Neural cell (in vitro differentiated cells): Measurements from ENCODE around the gene IMMP2L. TPM values are rescaled to one million over a fixed set of nuclear protein-coding genes. Genes with fewer than 3 reads are reported as not detected.

Experiments
- H2AFZ ChIP-seq: fragments of 200-600, 300-800 bp; sonication (generic), shearing (Covaris generic); 2 replicates; pipeline ENCODE4 v1.6.0; 2014; ENCODE audit warnings: low read depth, mild to moderate bottlenecking, antibody characterized with exemption, low read length, moderate library complexity
- H3F3A ChIP-seq: fragments of 200-600 bp; shearing (Covaris generic); 2 replicates; pipeline ENCODE4 v1.6.1; 2016; ENCODE audit warnings: mild to moderate bottlenecking, moderate library complexity, mixed read lengths, antibody characterized with exemption, low read length; ENCODE audit not compliant: insufficient read depth, poor library complexity, severe bottlenecking
- H3K27ac ChIP-seq: fragments of 200-600, 300-800 bp; sonication (generic), shearing (Covaris generic); 2 replicates; pipeline ENCODE4 v1.5.1; 2014; ENCODE audit warnings: mild to moderate bottlenecking, low read length, moderate library complexity
- H3K27me3 ChIP-seq: fragments of 300-800, 200-600 bp; sonication (generic), shearing (Covaris generic); 2 replicates; pipeline ENCODE4 v1.6.0; 2014; ENCODE audit warnings: mild to moderate bottlenecking, low read depth, low read length, moderate library complexity; ENCODE audit not compliant: insufficient read depth
- H3K36me3 ChIP-seq: fragments of 300-800, 200-600 bp; sonication (generic), shearing (Covaris generic); 2 replicates; pipeline ENCODE4 v1.5.1; 2014; ENCODE audit warnings: mild to moderate bottlenecking, antibody characterized with exemption, low read length, moderate library complexity; ENCODE audit not compliant: insufficient read depth
- H3K4me2 ChIP-seq: fragments of 300-800, 200-600 bp; sonication (generic), shearing (Covaris generic); 2 replicates; pipeline ENCODE4 v1.6.0; 2014; ENCODE audit warnings: mild to moderate bottlenecking, low read length
- H3K4me3 ChIP-seq: fragments of 300-800, 200-600 bp; sonication (generic), shearing (Covaris generic); 2 replicates; pipeline ENCODE4 v1.5.1; 2014; ENCODE audit warnings: mild to moderate bottlenecking, low read length, moderate library complexity
- H3K79me2 ChIP-seq: fragments of 200-600 bp; shearing (Covaris generic); replicated peaks from 2 replicates; pipeline ENCODE4 v1.6.0; 2014; ENCODE audit warnings: mild to moderate bottlenecking, low read length, moderate library complexity; ENCODE audit not compliant: insufficient read depth
- H3K9ac ChIP-seq: fragments of 300-800, 200-600 bp; sonication (generic), shearing (Covaris generic); 2 replicates; pipeline ENCODE4 v1.6.1; 2016; ENCODE audit warnings: mild to moderate bottlenecking, low read length, mixed read lengths
- H3K9me2 ChIP-seq: fragments of 200-600 bp; shearing (Covaris generic); 2 replicates; pipeline ENCODE4 v1.6.1; 2016; ENCODE audit warnings: mild to moderate bottlenecking, low read length, mixed read lengths; ENCODE audit not compliant: insufficient read depth
- H3K9me3 ChIP-seq: fragments of 200-600, 300-800 bp; sonication (generic), shearing (Covaris generic); 2 replicates; pipeline ENCODE4 v1.6.1; 2016; ENCODE audit warnings: mild to moderate bottlenecking, mixed run types, low read length, moderate library complexity, mixed read lengths
- H4K20me1 ChIP-seq: fragments of 200-600 bp; shearing (Covaris generic); 2 replicates; pipeline ENCODE4 v1.6.1; 2016; ENCODE audit warnings: mild to moderate bottlenecking, mixed run types; ENCODE audit not compliant: insufficient read depth
- EP300 ChIP-seq: fragments of 450-650 bp; conservative IDR thresholded peaks from 2 replicates; pipeline ENCODE4 v1.6.1; 2014; ENCODE audit warnings: antibody characterized with exemption, mild to moderate bottlenecking, moderate library complexity; ENCODE audit not compliant: poor library complexity, severe bottlenecking
- EZH2 ChIP-seq: fragments of 200-600, 300-800 bp; shearing (Covaris generic), sonication (generic); IDR thresholded peaks from 2 replicates; pipeline ENCODE4 v1.6.1; 2014; ENCODE audit warnings: antibody characterized with exemption, low read length, borderline replicate concordance, mild to moderate bottlenecking; ENCODE audit not compliant: insufficient read depth, poor library complexity, severe bottlenecking
- MXI1 ChIP-seq: fragments of 450-650 bp; conservative IDR thresholded peaks from 2 replicates; pipeline ENCODE4 v1.6.1; 2014; ENCODE audit warnings: antibody characterized with exemption, mild to moderate bottlenecking; ENCODE audit not compliant: poor library complexity, severe bottlenecking
- POLR2AphosphoS5 ChIP-seq: IDR thresholded peaks from 2 replicates; pipeline ENCODE4 v1.6.1; 2012
- RAD21 ChIP-seq: fragments of 450-650 bp; conservative IDR thresholded peaks from 2 replicates; pipeline ENCODE4 v1.6.1; 2014; ENCODE audit warnings: antibody characterized with exemption, mild to moderate bottlenecking, moderate library complexity
- SMC3 ChIP-seq: fragments of 450-650 bp; conservative IDR thresholded peaks from 2 replicates; pipeline ENCODE4 v1.6.1; 2014; ENCODE audit warnings: antibody characterized with exemption, mild to moderate bottlenecking, moderate library complexity; ENCODE audit not compliant: poor library complexity
- TAF1 ChIP-seq: IDR thresholded peaks from 2 replicates; pipeline ENCODE4 v1.6.1; 2012; ENCODE audit warnings: low read depth
- polyA plus RNA-seq: library from polyadenylated mRNA; depleted of rRNA; stranded (reverse); fragments of >200 nt; gene quantifications from 2 replicates; pipeline ENCODE4 v1.2.3, GENCODE V29; 2014
- TF ChIP-seq, protein P1 (sequence below): fragments of 450-650 bp; IDR thresholded peaks from 2 replicates; pipeline ENCODE4 v1.5.1; 2014; ENCODE audit warnings: antibody characterized with exemption, mild to moderate bottlenecking, moderate library complexity; ENCODE audit not compliant: poor library complexity, severe bottlenecking
- TF ChIP-seq, protein P2 (sequence below): IDR thresholded peaks from 2 replicates; pipeline ENCODE4 v1.6.1; 2012; ENCODE audit warnings: borderline replicate concordance

Gene IMMP2L
- polyA plus RNA-seq, 1 donor from 2014 or later, result 9.7 TPM

DNA sequence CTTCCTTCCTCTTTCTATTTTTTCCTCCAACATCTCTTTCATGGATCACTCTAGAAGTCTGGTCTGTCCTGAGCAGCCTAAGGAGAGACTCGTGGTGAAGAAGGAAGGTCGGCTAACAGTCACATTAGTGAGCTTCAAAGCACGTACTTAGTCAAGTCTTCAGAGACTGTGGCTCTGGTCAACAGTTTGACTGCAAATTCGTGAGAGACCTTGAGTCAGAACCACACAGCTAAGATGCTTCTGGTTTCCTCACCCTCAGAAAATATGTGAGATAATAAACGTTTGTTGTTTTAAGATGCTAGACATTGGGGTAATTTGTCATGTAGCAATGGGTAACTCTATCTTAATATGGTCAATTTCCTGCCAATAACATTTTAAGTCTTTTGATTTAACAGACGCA is 597.5 kb downstream of the IMMP2L start:
- no peaks in the 10 kb centered on the region for H4K20me1 ChIP-seq
- H3K9ac ChIP-seq, result no peak overlapping the region
- H3K4me3 ChIP-seq, result no peak overlapping the region
- no peaks in the 10 kb centered on the region for H3K79me2 ChIP-seq
- H2AFZ ChIP-seq, result no peak overlapping the region
- H3K27me3 ChIP-seq, result no peaks in the 10 kb centered on the region
- H3K4me2 ChIP-seq, result no peak overlapping the region
- no peaks in the 10 kb centered on the region for H3K36me3 ChIP-seq
- TF ChIP-seq MXI1, result no peak
- no peak for TF ChIP-seq EP300
- no peak for TF ChIP-seq SMC3
- TF ChIP-seq POLR2AphosphoS5, result no peak
- no peak for TF ChIP-seq RAD21
- TF ChIP-seq, protein P1, sequence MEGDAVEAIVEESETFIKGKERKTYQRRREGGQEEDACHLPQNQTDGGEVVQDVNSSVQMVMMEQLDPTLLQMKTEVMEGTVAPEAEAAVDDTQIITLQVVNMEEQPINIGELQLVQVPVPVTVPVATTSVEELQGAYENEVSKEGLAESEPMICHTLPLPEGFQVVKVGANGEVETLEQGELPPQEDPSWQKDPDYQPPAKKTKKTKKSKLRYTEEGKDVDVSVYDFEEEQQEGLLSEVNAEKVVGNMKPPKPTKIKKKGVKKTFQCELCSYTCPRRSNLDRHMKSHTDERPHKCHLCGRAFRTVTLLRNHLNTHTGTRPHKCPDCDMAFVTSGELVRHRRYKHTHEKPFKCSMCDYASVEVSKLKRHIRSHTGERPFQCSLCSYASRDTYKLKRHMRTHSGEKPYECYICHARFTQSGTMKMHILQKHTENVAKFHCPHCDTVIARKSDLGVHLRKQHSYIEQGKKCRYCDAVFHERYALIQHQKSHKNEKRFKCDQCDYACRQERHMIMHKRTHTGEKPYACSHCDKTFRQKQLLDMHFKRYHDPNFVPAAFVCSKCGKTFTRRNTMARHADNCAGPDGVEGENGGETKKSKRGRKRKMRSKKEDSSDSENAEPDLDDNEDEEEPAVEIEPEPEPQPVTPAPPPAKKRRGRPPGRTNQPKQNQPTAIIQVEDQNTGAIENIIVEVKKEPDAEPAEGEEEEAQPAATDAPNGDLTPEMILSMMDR, result no peak
- TF ChIP-seq, protein P2, sequence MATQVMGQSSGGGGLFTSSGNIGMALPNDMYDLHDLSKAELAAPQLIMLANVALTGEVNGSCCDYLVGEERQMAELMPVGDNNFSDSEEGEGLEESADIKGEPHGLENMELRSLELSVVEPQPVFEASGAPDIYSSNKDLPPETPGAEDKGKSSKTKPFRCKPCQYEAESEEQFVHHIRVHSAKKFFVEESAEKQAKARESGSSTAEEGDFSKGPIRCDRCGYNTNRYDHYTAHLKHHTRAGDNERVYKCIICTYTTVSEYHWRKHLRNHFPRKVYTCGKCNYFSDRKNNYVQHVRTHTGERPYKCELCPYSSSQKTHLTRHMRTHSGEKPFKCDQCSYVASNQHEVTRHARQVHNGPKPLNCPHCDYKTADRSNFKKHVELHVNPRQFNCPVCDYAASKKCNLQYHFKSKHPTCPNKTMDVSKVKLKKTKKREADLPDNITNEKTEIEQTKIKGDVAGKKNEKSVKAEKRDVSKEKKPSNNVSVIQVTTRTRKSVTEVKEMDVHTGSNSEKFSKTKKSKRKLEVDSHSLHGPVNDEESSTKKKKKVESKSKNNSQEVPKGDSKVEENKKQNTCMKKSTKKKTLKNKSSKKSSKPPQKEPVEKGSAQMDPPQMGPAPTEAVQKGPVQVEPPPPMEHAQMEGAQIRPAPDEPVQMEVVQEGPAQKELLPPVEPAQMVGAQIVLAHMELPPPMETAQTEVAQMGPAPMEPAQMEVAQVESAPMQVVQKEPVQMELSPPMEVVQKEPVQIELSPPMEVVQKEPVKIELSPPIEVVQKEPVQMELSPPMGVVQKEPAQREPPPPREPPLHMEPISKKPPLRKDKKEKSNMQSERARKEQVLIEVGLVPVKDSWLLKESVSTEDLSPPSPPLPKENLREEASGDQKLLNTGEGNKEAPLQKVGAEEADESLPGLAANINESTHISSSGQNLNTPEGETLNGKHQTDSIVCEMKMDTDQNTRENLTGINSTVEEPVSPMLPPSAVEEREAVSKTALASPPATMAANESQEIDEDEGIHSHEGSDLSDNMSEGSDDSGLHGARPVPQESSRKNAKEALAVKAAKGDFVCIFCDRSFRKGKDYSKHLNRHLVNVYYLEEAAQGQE, result no peak
- no peak for TF ChIP-seq TAF1
- TF ChIP-seq EZH2, result no peak
- H3F3A ChIP-seq, result no peaks in the 10 kb centered on the region
- H3K9me3 ChIP-seq, result no peaks in the 10 kb centered on the region
- H3K27ac ChIP-seq, result no peak overlapping the region
- no peaks in the 10 kb centered on the region for H3K9me2 ChIP-seq

DNA sequence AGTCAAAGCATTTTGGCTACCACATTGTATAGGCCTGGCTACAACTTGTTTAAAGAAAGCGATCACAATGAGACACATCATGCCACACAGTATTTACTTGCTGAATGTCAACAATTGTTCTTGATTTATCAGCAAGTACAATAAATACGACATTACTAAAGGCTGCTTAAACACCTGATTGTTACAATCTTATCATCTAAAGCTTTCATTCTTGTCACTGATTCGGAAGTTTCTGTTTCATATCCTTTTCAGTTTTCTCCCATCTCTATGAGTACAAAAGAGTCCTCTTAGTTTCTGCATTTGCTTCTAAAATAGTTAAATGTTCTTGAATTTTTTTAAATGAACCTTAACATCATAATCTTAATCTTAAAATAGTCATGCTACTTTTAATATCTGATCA is 599.5 kb downstream of the IMMP2L start:
- Histone ChIP-seq H3K9ac (no peak overlapping the region), H3K9me2 (no peaks in the 10 kb centered on the region), H2AFZ (no peak overlapping the region), H3K36me3 (no peaks in the 10 kb centered on the region), H3K27ac (no peak overlapping the region), H3K4me2 (no peak overlapping the region), H3K9me3 (no peaks in the 10 kb centered on the region), H3F3A (no peaks in the 10 kb centered on the region), H3K27me3 (no peaks in the 10 kb centered on the region), H3K79me2 (no peaks in the 10 kb centered on the region), H3K4me3 (no peak overlapping the region), H4K20me1 (no peaks in the 10 kb centered on the region)
- no peak for TF ChIP-seq EP300
- TF ChIP-seq TAF1, result no peak

DNA sequence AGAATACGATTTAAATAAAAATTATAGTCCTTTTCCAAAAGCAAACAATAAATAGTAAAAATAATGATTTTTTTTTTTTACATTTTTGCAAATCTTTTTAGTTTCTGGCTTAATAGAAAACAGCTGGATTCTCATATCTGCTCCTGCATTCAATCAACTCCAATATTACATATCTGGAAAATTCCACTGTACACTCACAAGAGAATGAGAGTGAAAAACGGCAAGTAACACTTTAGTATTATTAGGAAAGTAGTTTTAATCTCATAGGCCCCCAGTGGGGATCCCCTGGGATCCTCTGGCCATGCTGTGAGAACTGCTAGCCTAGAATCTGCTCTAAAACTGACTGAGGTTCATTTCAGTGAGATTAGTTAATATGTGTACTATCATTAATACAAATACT is 599.9 kb downstream of the IMMP2L start:
- TF ChIP-seq SMC3 (no peak), EP300 (no peak), MXI1 (no peak), POLR2AphosphoS5 (no peak), RAD21 (no peak), EZH2 (no peak)
- TF ChIP-seq, protein P2, result no peak
- H3K27ac ChIP-seq, result no peak overlapping the region
- no peak overlapping the region for H3K4me2 ChIP-seq
- no peaks in the 10 kb centered on the region for H3K79me2 ChIP-seq
- no peaks in the 10 kb centered on the region for H3K36me3 ChIP-seq
- H3K9me2 ChIP-seq, result no peaks in the 10 kb centered on the region
- H4K20me1 ChIP-seq, result no peaks in the 10 kb centered on the region
- H3K4me3 ChIP-seq, result no peak overlapping the region
- H3K9ac ChIP-seq, result no peak overlapping the region
- no peaks in the 10 kb centered on the region for H3K9me3 ChIP-seq
- no peaks in the 10 kb centered on the region for H3K27me3 ChIP-seq
- no peak overlapping the region for H2AFZ ChIP-seq
- no peaks in the 10 kb centered on the region for H3F3A ChIP-seq
